H9 (cell line): ENCODE results near the gene LRIG1. TPM values are rescaled to one million over a fixed set of nuclear protein-coding genes. Genes with fewer than 3 reads are reported as not detected.
A peak's percentile ranks its signal among the peaks of the same experiment; 100 is the strongest.

Experiments
- DNase-seq: peaks from one replicate; pipeline ENCODE4 v3.0.0-alpha.2; 2017
- H2AFZ ChIP-seq: one replicate; pipeline ENCODE4 v1.6.1; 2013; ENCODE audit warnings: mild to moderate bottlenecking, low read length, control low read depth, moderate library complexity
- H2AK5ac ChIP-seq: 2 replicates; pipeline ENCODE4 v1.6.1; 2013; ENCODE audit warnings: low read length, control low read depth, mixed read lengths; ENCODE audit not compliant: insufficient read length
- H2BK120ac ChIP-seq: one replicate; pipeline ENCODE4 v1.6.1; 2013; ENCODE audit warnings: low read depth, mild to moderate bottlenecking, low read length, control low read depth, inconsistent platforms; ENCODE audit not compliant: poor library complexity, severe bottlenecking
- H2BK12ac ChIP-seq: 2 replicates; pipeline ENCODE4 v1.6.1; 2013; ENCODE audit warnings: low read length, control low read depth, mixed read lengths, low read depth; ENCODE audit not compliant: insufficient read length
- H2BK15ac ChIP-seq: 2 replicates; pipeline ENCODE4 v1.6.1; 2013; ENCODE audit warnings: low read depth, low read length, control low read depth
- H2BK20ac ChIP-seq: one replicate; pipeline ENCODE4 v1.6.1; 2013; ENCODE audit warnings: low read depth, mild to moderate bottlenecking, low read length, control low read depth, inconsistent platforms; ENCODE audit not compliant: poor library complexity, severe bottlenecking
- H2BK5ac ChIP-seq: 2 replicates; pipeline ENCODE4 v1.6.1; 2013; ENCODE audit warnings: low read length, control low read depth, mixed read lengths; ENCODE audit not compliant: insufficient read length
- H3K14ac ChIP-seq: 2 replicates; pipeline ENCODE4 v1.6.1; 2013; ENCODE audit warnings: low read length, control low read depth; ENCODE audit not compliant: insufficient read depth
- H3K18ac ChIP-seq: 2 replicates; pipeline ENCODE4 v1.6.1; 2013; ENCODE audit warnings: low read depth, mild to moderate bottlenecking, mixed read lengths, low read length, control low read depth; ENCODE audit not compliant: insufficient read length
- H3K23ac ChIP-seq: 2 replicates; pipeline ENCODE4 v1.6.1; 2013; ENCODE audit warnings: low read length, control low read depth, mixed read lengths, low read depth; ENCODE audit not compliant: insufficient read length
- H3K23me2 ChIP-seq: 2 replicates; pipeline ENCODE4 v1.6.1; 2013; ENCODE audit warnings: low read depth, mild to moderate bottlenecking, mixed read lengths, low read length, control low read depth; ENCODE audit not compliant: insufficient read length, poor library complexity, severe bottlenecking
- H3K27ac ChIP-seq: 2 replicates; pipeline ENCODE4 v1.5.1; 2013; ENCODE audit warnings: low read length, control low read depth, mixed read lengths, low read depth; ENCODE audit not compliant: insufficient read length
- H3K27me3 ChIP-seq: 2 replicates; pipeline ENCODE4 v1.6.1; 2013; ENCODE audit warnings: low read length, control low read depth, inconsistent platforms; ENCODE audit not compliant: insufficient read depth
- H3K4ac ChIP-seq: 2 replicates; pipeline ENCODE4 v1.6.1; 2013; ENCODE audit warnings: low read depth, mild to moderate bottlenecking, control low read depth, inconsistent platforms, low read length, moderate library complexity
- H3K4me1 ChIP-seq: 2 replicates; pipeline ENCODE4 v1.6.1; 2013; ENCODE audit warnings: low read length, control low read depth, inconsistent platforms; ENCODE audit not compliant: insufficient read depth
- H3K4me2 ChIP-seq: 2 replicates; pipeline ENCODE4 v1.6.1; 2013; ENCODE audit warnings: low read length, control low read depth, mixed read lengths; ENCODE audit not compliant: insufficient read length, insufficient read depth
- H3K56ac ChIP-seq: 2 replicates; pipeline ENCODE4 v1.6.1; 2013; ENCODE audit warnings: low read depth, mild to moderate bottlenecking, mixed read lengths, low read length, control low read depth; ENCODE audit not compliant: insufficient read length
- H3K79me1 ChIP-seq: 2 replicates; pipeline ENCODE4 v1.6.1; 2013; ENCODE audit warnings: low read depth, mild to moderate bottlenecking, moderate library complexity, low read length, control low read depth, inconsistent platforms; ENCODE audit not compliant: insufficient read depth, poor library complexity, severe bottlenecking
- H3K79me2 ChIP-seq: 2 replicates; pipeline ENCODE4 v1.6.1; 2013; ENCODE audit warnings: low read length, control low read depth, inconsistent platforms; ENCODE audit not compliant: insufficient read depth
- H3K9ac ChIP-seq: 2 replicates; pipeline ENCODE4 v1.6.1; 2013; ENCODE audit warnings: low read length, control low read depth, mixed read lengths; ENCODE audit not compliant: insufficient read length; ENCODE audit errors: extremely low read depth
- H3K9me3 ChIP-seq: one replicate; pipeline ENCODE4 v1.6.1; 2013; ENCODE audit warnings: low read depth, low read length, inconsistent platforms; ENCODE audit not compliant: control insufficient read depth
- H3T11ph ChIP-seq: one replicate; pipeline ENCODE4 v1.6.1; 2013; ENCODE audit warnings: mild to moderate bottlenecking, low read length, control low read depth, inconsistent platforms
- H4K20me1 ChIP-seq: one replicate; pipeline ENCODE4 v1.6.1; 2013; ENCODE audit not compliant: control insufficient read depth, insufficient read length, insufficient read depth
- H4K5ac ChIP-seq: 2 replicates; pipeline ENCODE4 v1.6.1; 2013; ENCODE audit warnings: low read depth, mild to moderate bottlenecking, mixed read lengths, low read length, control low read depth; ENCODE audit not compliant: insufficient read length
- H4K8ac ChIP-seq: replicated peaks from 2 replicates; pipeline ENCODE4 v1.6.1; 2013; ENCODE audit warnings: low read length, control low read depth, mixed read lengths, low read depth; ENCODE audit not compliant: insufficient read length
- H4K91ac ChIP-seq: 2 replicates; pipeline ENCODE4 v1.6.1; 2013; ENCODE audit warnings: low read depth, mild to moderate bottlenecking, moderate library complexity, mixed read lengths, low read length, control low read depth; ENCODE audit not compliant: insufficient read length
- H3K27ac Mint-ChIP-seq, 3 experiments: 2 replicates in 2 of 3; 3 replicates in 1 of 3; pipeline ENCODE4 v1.8.0; 2020 to 2021; ENCODE audit warnings: mixed read lengths in 3 of 3, mild to moderate bottlenecking in 1 of 3, moderate library complexity in 1 of 3
- H3K27me3 Mint-ChIP-seq: 2 replicates; pipeline ENCODE4 v1.8.0; 2021; ENCODE audit warnings: low read depth, mild to moderate bottlenecking, moderate library complexity, mixed read lengths
- H3K36me3 Mint-ChIP-seq, 3 experiments: 2 replicates in 2 of 3; 3 replicates in 1 of 3; pipeline ENCODE4 v1.8.0; 2020 to 2021; ENCODE audit warnings: low read depth in 3 of 3, mixed read lengths in 3 of 3; ENCODE audit not compliant: insufficient read depth in 1 of 3
- H3K4me1 Mint-ChIP-seq, 2 experiments: 2 replicates each; pipeline ENCODE4 v1.8.0; 2020; ENCODE audit warnings: mixed read lengths in 2 of 2
- H3K4me3 Mint-ChIP-seq, 2 experiments: 2 replicates in 1 of 2; 3 replicates in 1 of 2; pipeline ENCODE4 v1.8.0; 2020 to 2021; ENCODE audit warnings: mild to moderate bottlenecking in 2 of 2, mixed read lengths in 2 of 2, moderate library complexity in 1 of 2
- H3K9me3 Mint-ChIP-seq, 2 experiments: 2 replicates in 1 of 2; 3 replicates in 1 of 2; pipeline ENCODE4 v1.8.0; 2020; ENCODE audit warnings: mild to moderate bottlenecking in 2 of 2, mixed read lengths in 2 of 2, moderate library complexity in 1 of 2
- CTCF ChIP-seq: fragments of 200-600 bp; sonication (generic); conservative IDR thresholded peaks from 3 replicates; pipeline ENCODE4 v1.8.0; 2021; ENCODE audit warnings: antibody characterized with exemption, mild to moderate bottlenecking
- WGBS: extraction: QIAGEN DNeasy Blood & Tissue Kit; methylation state at CpG from one replicate; pipeline ENCODE4 v1.1.7; 2013; ENCODE audit warnings: missing lambda C conversion rate, low lambda C conversion rate, mixed read lengths; ENCODE audit not compliant: insufficient read length; ENCODE audit errors: extremely low coverage; 5-methylcytosine and 5-hydroxymethylcytosine counted together
- total RNA-seq: library from RNA; stranded (reverse); gene quantifications from 2 replicates; pipeline ENCODE4 v1.2.1, GENCODE V29; 2021

The LRIG1 gene
- total RNA-seq, 1 experiment from 2014 or later: 70.3 TPM

- Histone ChIP-seq H3K18ac (no peak overlapping the region), H3K4ac (no peak overlapping the region), H3K27ac (no peak overlapping the region), H2BK5ac (no peak overlapping the region), H3K27me3 (no peaks in the 10 kb centered on the region), H3K4me1 (no peaks in the 10 kb centered on the region), H3K9ac (no peak overlapping the region), H2BK120ac (no peak overlapping the region), H2BK12ac (no peak overlapping the region), H4K5ac (no peak overlapping the region), H2BK15ac (no peak overlapping the region), H2BK20ac (no peak overlapping the region), H3K23me2 (no peaks in the 10 kb centered on the region), H4K8ac (no peak overlapping the region), H3K4me2 (no peak overlapping the region), H3K14ac (no peak overlapping the region), H2AFZ (no peak overlapping the region), H3K9me3 (no peaks in the 10 kb centered on the region), H3K79me1 (peaks cover 5% of the 10 kb centered on the region), H4K91ac (no peak overlapping the region), H2AK5ac (no peak overlapping the region), H3K23ac (no peak overlapping the region), H3K79me2 (no peaks in the 10 kb centered on the region), H4K20me1 (no peaks in the 10 kb centered on the region), H3T11ph (no peak overlapping the region), H3K56ac (no peak overlapping the region)
- peak overlapping the region; percentile 85 to 91 (median 89); a peak in 6 of 7 replicates for H3K27ac Mint-ChIP-seq
- TF ChIP-seq CTCF: no peak
- no peak for DNase-seq
- H3K27me3 Mint-ChIP-seq: no peaks in the 10 kb centered on the region; the same call in 1 of the 2 replicates
- H3K9me3 Mint-ChIP-seq: no peaks in the 10 kb centered on the region; a peak in 1 of 5 replicates
- H3K4me1 Mint-ChIP-seq: peaks cover 25 to 31% of the 10 kb centered on the region in 2 experiments
- H3K4me3 Mint-ChIP-seq: no peak overlapping the region
- WGBS: no CpG with 5 or more reads among the region's 10 CpGs
- H3K36me3 Mint-ChIP-seq: peaks cover 65 to 93% (median 90%) of the 10 kb centered on the region in 3 experiments
Measured at GRCh38 chr3:66401157-66401550, 99.7 kb downstream of the LRIG1 start.
